DND-41 (cell line): Measurements from ENCODE around the gene YWHAE.
"Not testable (repeated sequence)": the region's sequence is repeated elsewhere in the genome, so short reads cannot be mapped to it uniquely, and the experiment has no call there.

ENCODE experiments used
- ATAC-seq: fragments of 200-7000 bp; cut with Tn5 transposase; 3 replicates; pipeline ENCODE4 v1.9.1; 2021; ENCODE audit warnings: low read depth; ENCODE audit not compliant: insufficient read depth
- DNase-seq: peaks from one replicate; pipeline ENCODE4 v3.0.0-alpha.2; 2020
- H2AFZ ChIP-seq: 2 replicates; pipeline ENCODE4 v1.6.0; 2012; ENCODE audit warnings: low read depth, low read length
- H3K27ac ChIP-seq: 2 replicates; pipeline ENCODE4 v1.5.1; 2012; ENCODE audit warnings: low read length, inconsistent platforms
- H3K27me3 ChIP-seq: fragments of 200-600 bp; sonication (generic); 2 replicates; pipeline ENCODE4 v1.6.0; 2012; ENCODE audit warnings: low read length, mild to moderate bottlenecking, inconsistent platforms; ENCODE audit not compliant: insufficient read depth, poor library complexity
- H3K36me3 ChIP-seq: 2 replicates; pipeline ENCODE4 v1.5.1; 2012; ENCODE audit warnings: low read length, inconsistent platforms; ENCODE audit not compliant: insufficient read depth
- H3K4me1 ChIP-seq: 2 replicates; pipeline ENCODE4 v1.5.1; 2012; ENCODE audit warnings: mild to moderate bottlenecking, low read length; ENCODE audit not compliant: insufficient read depth
- H3K4me2 ChIP-seq: 2 replicates; pipeline ENCODE4 v1.6.0; 2012; ENCODE audit warnings: mild to moderate bottlenecking, moderate library complexity, low read length, inconsistent platforms; ENCODE audit not compliant: insufficient read depth
- H3K4me3 ChIP-seq, 2 experiments: fragments of 200-600 bp in 1 of 2; shearing (Covaris generic) in 1 of 2; 2 replicates each; pipeline ENCODE4 v1.5.1; 2012 to 2016; ENCODE audit warnings: inconsistent platforms in 2 of 2, low read length in 2 of 2, mild to moderate bottlenecking in 2 of 2, low read depth in 1 of 2, moderate library complexity in 1 of 2
- H3K79me2 ChIP-seq: 2 replicates; pipeline ENCODE4 v1.6.0; 2012; ENCODE audit warnings: low read length, inconsistent platforms; ENCODE audit not compliant: insufficient read depth
- H3K9ac ChIP-seq: 2 replicates; pipeline ENCODE4 v1.6.0; 2012; ENCODE audit warnings: low read depth, mild to moderate bottlenecking, inconsistent platforms, low read length, moderate library complexity
- H3K9me3 ChIP-seq: 2 replicates; pipeline ENCODE4 v1.5.1; 2012; ENCODE audit warnings: low read length, moderate library complexity, mild to moderate bottlenecking, inconsistent platforms; ENCODE audit not compliant: insufficient read depth, severe bottlenecking
- H4K20me1 ChIP-seq: 2 replicates; pipeline ENCODE4 v1.6.0; 2012; ENCODE audit warnings: low read length; ENCODE audit not compliant: insufficient read depth
- CTCF ChIP-seq: IDR thresholded peaks from 2 replicates; pipeline ENCODE4 v1.5.1; 2012; ENCODE audit warnings: borderline replicate concordance, low read length, moderate library complexity, mild to moderate bottlenecking; ENCODE audit not compliant: poor library complexity, severe bottlenecking; ENCODE audit errors: extremely low read depth
- EZH2 ChIP-seq: IDR thresholded peaks from 3 replicates; pipeline ENCODE4 v1.6.1; 2012; ENCODE audit warnings: borderline replicate concordance, low read depth, mild to moderate bottlenecking, moderate library complexity, low read length, inconsistent platforms; ENCODE audit not compliant: severe bottlenecking

Gene YWHAE

GRCh38 chr17:1398028-1398427 is 2.0 kb downstream of the YWHAE start:
- ATAC-seq = no peak
- TF ChIP-seq EZH2 = no peak
- Histone ChIP-seq H3K9me3 (no peaks in the 10 kb centered on the region), H3K4me1 (peaks cover 45% of the 10 kb centered on the region), H3K4me3 (peak overlapping the region; percentile 86 to 99; a peak in 3 of 4 replicates), H3K9ac (peak overlapping the region; percentile 97), H4K20me1 (peaks cover 64% of the 10 kb centered on the region), H3K79me2 (peaks cover 70% of the 10 kb centered on the region), H3K27me3 (no peaks in the 10 kb centered on the region), H3K4me2 (peak overlapping the region; percentile 95), H3K36me3 (peaks cover 51% of the 10 kb centered on the region), H2AFZ (no peak overlapping the region), H3K27ac (peak overlapping the region; percentile 100)
- DNase-seq = no peak

- not testable (repeated sequence) for H3K27me3 ChIP-seq, H3K9me3 ChIP-seq, H3K4me3 ChIP-seq, DNase-seq, H3K27ac ChIP-seq, H3K9ac ChIP-seq, H2AFZ ChIP-seq, ATAC-seq
- Histone ChIP-seq H4K20me1 (peaks cover 83% of the 10 kb centered on the region), H3K4me2 (peak overlapping the region; percentile 37), H3K4me1 (peaks cover 55% of the 10 kb centered on the region), H3K36me3 (peaks cover 61% of the 10 kb centered on the region), H3K79me2 (peaks cover 90% of the 10 kb centered on the region)
These were observed 4.0 kb downstream of the YWHAE start for GRCh38 chr17:1395876-1396665.

GRCh38 chr17:1391577-1391976 is 8.4 kb downstream of the YWHAE start:
- Histone ChIP-seq H3K4me1 (peaks cover 26% of the 10 kb centered on the region), H3K79me2 (peaks cover 100% of the 10 kb centered on the region), H3K9me3 (no peaks in the 10 kb centered on the region), H2AFZ (no peak overlapping the region), H3K27me3 (no peaks in the 10 kb centered on the region), H3K9ac (no peak overlapping the region), H3K4me3 (no peak overlapping the region), H3K27ac (no peak overlapping the region), H3K4me2 (no peak overlapping the region), H4K20me1 (peaks cover 90% of the 10 kb centered on the region), H3K36me3 (peaks cover 46% of the 10 kb centered on the region)
- ATAC-seq = no peak
- no peak for DNase-seq
- TF ChIP-seq CTCF = no peak
- TF ChIP-seq EZH2 = no peak

GRCh38 chr17:1390432-1391367 is 9.3 kb downstream of the YWHAE start:
- DNase-seq (no peak), ATAC-seq (no peak)
- Histone ChIP-seq H3K4me2 (no peak overlapping the region), H3K79me2 (peaks cover 100% of the 10 kb centered on the region), H3K4me1 (peaks cover 18% of the 10 kb centered on the region), H3K9me3 (no peaks in the 10 kb centered on the region), H2AFZ (no peak overlapping the region), H4K20me1 (peaks cover 90% of the 10 kb centered on the region), H3K36me3 (peaks cover 40% of the 10 kb centered on the region), H3K9ac (no peak overlapping the region), H3K27me3 (no peaks in the 10 kb centered on the region), H3K27ac (no peak overlapping the region), H3K4me3 (no peak overlapping the region)
- TF ChIP-seq EZH2 = no peak
- TF ChIP-seq CTCF = no peak

- not testable (repeated sequence) for H3K4me2 ChIP-seq, H3K27ac ChIP-seq, H3K9ac ChIP-seq, H3K9me3 ChIP-seq, H3K4me3 ChIP-seq, H3K4me1 ChIP-seq, H2AFZ ChIP-seq, DNase-seq, ATAC-seq, H3K27me3 ChIP-seq
- H3K79me2 ChIP-seq = peaks cover 100% of the 10 kb centered on the region
- H4K20me1 ChIP-seq = peaks cover 90% of the 10 kb centered on the region
- peaks cover 49% of the 10 kb centered on the region for H3K36me3 ChIP-seq
These were observed 12.4 kb downstream of the YWHAE start for GRCh38 chr17:1387490-1388227.

GRCh38 chr17:1386675-1387190 is 13.3 kb downstream of the YWHAE start:
- not testable (repeated sequence) for H3K27ac ChIP-seq, ATAC-seq, H2AFZ ChIP-seq, H3K9ac ChIP-seq, H3K4me2 ChIP-seq, H3K9me3 ChIP-seq, DNase-seq, H3K4me3 ChIP-seq, H3K4me1 ChIP-seq, H3K27me3 ChIP-seq
- peaks cover 100% of the 10 kb centered on the region for H3K79me2 ChIP-seq
- peaks cover 44% of the 10 kb centered on the region for H3K36me3 ChIP-seq
- peaks cover 87% of the 10 kb centered on the region for H4K20me1 ChIP-seq
